ENCODE results near the gene EP400.

The EP400 gene

DNA sequence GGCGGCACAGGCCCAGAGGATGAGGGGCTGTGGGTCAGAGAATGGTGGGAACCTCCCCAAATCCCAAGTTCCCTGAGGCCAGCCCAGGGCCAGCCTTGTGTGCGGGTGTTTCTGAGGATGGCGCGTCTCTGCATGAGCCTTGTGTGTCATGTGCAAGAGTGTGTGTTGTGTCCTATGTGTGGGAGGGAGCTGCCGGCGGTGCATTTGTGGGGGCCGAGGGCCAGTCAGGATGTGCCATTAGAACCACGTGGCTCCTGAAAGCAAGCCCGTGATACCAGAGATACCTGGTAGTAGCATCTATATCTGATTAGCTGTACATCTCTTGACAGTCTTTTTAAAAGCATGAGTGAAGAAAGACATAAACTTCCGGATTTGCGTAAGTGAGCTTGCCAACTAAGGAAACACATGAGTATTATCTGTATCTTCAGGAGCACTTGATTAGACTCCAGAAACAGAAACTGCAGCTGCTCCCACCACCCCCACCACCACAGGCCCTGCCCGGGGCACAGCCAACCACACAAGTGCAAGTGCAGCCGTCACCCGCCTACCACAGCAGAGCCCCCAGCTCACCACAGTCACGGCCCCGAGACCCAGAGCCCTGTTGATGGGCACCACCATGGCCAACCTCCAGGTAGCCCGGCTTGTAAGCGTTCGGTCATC is 175.2 kb downstream of the EP400 start:
- Mint-ChIP-seq H3K4me1 (no peaks in the 10 kb centered on the region), H3K27ac (no peak overlapping the region), H3K27me3 (ENCODE audit: low read depth) (no peaks in the 10 kb centered on the region), H3K4me3 (no peak overlapping the region), H3K36me3 (ENCODE audit: low read depth) (peaks cover 77% of the 10 kb centered on the region), H3K9me3 (peaks cover 18% of the 10 kb centered on the region)
- TF ChIP-seq, protein P1, sequence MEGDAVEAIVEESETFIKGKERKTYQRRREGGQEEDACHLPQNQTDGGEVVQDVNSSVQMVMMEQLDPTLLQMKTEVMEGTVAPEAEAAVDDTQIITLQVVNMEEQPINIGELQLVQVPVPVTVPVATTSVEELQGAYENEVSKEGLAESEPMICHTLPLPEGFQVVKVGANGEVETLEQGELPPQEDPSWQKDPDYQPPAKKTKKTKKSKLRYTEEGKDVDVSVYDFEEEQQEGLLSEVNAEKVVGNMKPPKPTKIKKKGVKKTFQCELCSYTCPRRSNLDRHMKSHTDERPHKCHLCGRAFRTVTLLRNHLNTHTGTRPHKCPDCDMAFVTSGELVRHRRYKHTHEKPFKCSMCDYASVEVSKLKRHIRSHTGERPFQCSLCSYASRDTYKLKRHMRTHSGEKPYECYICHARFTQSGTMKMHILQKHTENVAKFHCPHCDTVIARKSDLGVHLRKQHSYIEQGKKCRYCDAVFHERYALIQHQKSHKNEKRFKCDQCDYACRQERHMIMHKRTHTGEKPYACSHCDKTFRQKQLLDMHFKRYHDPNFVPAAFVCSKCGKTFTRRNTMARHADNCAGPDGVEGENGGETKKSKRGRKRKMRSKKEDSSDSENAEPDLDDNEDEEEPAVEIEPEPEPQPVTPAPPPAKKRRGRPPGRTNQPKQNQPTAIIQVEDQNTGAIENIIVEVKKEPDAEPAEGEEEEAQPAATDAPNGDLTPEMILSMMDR (IDR thresholded peaks at IDR 0.05; ENCODE audit: unreplicated experiment in 3 of 3), result no peak

DNA sequence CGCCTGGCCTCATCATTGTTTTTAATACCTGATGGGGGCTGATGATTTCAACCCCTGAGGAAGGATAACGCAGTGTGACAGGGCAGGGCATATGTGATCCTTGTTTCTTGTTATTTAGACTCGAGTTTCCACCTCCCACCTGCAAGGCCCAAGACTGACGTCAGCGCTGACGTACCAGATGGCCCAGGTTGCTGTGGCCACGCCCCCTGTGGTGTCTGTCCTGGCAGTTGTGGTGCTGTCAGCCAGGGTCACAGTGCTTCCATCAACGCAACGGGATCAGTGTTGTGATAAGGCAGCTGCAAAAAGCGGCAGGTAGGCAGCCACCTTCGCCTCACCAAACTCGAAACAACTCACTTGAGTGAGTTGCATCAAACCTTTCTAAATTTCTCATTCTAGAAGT is 176.0 kb downstream of the EP400 start:
- Mint-ChIP-seq H3K27me3 (ENCODE audit: low read depth) (no peaks in the 10 kb centered on the region), H3K4me1 (no peaks in the 10 kb centered on the region), H3K4me3 (no peak overlapping the region), H3K27ac (no peak overlapping the region), H3K9me3 (peaks cover 18% of the 10 kb centered on the region), H3K36me3 (ENCODE audit: low read depth) (peaks cover 81% of the 10 kb centered on the region)
- TF ChIP-seq, protein P1 (IDR thresholded peaks at IDR 0.05; ENCODE audit: unreplicated experiment in 3 of 3), result no peak

DNA sequence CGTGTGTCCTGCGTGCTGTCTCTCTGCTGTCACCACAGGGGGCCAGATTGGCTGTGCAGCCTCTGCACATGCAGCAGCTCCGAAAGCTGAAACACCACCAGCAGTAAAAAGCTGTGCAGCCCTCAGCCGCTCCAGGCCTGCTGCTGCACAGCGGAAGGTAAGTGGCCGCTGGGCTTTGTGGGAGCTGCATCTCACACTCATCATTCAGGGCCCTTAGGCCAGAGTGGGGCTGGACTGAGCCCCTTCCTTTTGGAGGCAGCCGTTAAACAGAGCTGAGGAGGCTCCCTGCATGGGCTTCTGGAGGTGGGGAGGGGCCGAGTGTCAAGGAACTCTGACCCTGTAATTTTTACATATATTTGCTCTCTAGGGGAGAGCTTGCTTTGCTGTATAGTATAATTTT is 177.3 kb downstream of the EP400 start:
- Mint-ChIP-seq H3K27me3 (ENCODE audit: low read depth) (no peaks in the 10 kb centered on the region), H3K36me3 (ENCODE audit: low read depth) (peaks cover 87% of the 10 kb centered on the region), H3K9me3 (peaks cover 22% of the 10 kb centered on the region), H3K4me3 (no peak overlapping the region), H3K4me1 (no peaks in the 10 kb centered on the region), H3K27ac (no peak overlapping the region)
- TF ChIP-seq, protein P1 (IDR thresholded peaks at IDR 0.05; ENCODE audit: unreplicated experiment in 3 of 3), result no peak

DNA sequence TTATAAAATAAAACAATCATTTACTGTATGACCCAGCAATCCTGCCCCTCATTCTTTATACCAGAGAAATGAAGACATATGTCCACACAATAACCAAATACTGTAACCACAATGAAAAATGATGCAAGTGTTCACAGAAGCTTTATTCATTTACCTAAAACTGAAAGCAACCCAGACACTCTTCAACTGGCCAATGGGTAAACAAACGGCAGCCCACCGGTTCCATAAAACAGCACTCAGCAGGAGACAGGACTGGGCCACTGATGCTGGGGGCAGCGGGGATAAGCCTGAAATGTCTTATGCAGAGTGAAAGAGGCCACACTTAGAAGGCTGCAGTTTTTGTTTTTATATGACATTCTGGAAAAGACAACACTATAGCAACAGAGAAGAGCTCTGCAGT is 179.3 kb downstream of the EP400 start:
- Mint-ChIP-seq H3K27me3 (ENCODE audit: low read depth) (no peaks in the 10 kb centered on the region), H3K4me1 (no peaks in the 10 kb centered on the region), H3K4me3 (no peak overlapping the region), H3K27ac (no peak overlapping the region), H3K9me3 (peaks cover 22% of the 10 kb centered on the region), H3K36me3 (ENCODE audit: low read depth) (peaks cover 73% of the 10 kb centered on the region)
- TF ChIP-seq, protein P1 (IDR thresholded peaks at IDR 0.05; ENCODE audit: unreplicated experiment in 3 of 3), result no peak

DNA sequence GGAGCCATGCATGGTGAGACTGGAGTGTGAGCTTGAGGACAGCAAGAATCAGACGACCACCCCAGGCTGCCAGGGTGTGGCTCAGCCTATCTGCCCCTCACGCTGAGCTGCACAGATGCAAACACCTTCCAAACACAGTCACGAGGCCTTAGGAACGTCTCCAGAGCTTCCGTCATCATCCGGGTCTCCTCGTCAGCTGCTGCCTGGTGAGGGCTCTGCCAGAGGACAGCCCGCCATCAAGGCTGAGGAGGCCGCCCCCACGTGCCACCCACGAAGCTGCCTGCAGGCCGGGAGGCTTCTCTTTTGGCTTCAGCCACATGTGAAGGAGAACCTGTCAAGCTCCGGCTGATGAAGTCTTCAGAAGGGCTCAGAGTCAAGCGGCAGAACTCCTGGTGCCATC is 180.9 kb downstream of the EP400 start:
- H3K36me3 Mint-ChIP-seq (ENCODE audit: low read depth), result peaks cover 57% of the 10 kb centered on the region
- TF ChIP-seq, protein P1 (IDR thresholded peaks at IDR 0.05; ENCODE audit: unreplicated experiment in 3 of 3), result no peak
- H3K4me1 Mint-ChIP-seq, result no peaks in the 10 kb centered on the region
- H3K9me3 Mint-ChIP-seq, result peaks cover 22% of the 10 kb centered on the region
- H3K27ac Mint-ChIP-seq, result no peak overlapping the region
- no peaks in the 10 kb centered on the region for H3K27me3 Mint-ChIP-seq (ENCODE audit: low read depth)
- no peak overlapping the region for H3K4me3 Mint-ChIP-seq
